WTC11 (cell line): Measurements from ENCODE around the gene APOE.

Experiments used
- ATF1 ChIP-seq: sonication (generic); formaldehyde crosslinking; IDR thresholded peaks from 2 replicates; pipeline ENCODE4 v1.8.1; 2023; ENCODE audit warnings: mild to moderate bottlenecking, moderate library complexity, missing genetic modification reagents
- ATF3 ChIP-seq: sonication (generic); formaldehyde crosslinking; conservative IDR thresholded peaks from 2 replicates; pipeline ENCODE4 v1.8.1; 2022; ENCODE audit warnings: mild to moderate bottlenecking, missing genetic modification reagents
- CBFB ChIP-seq: sonication (generic); formaldehyde crosslinking; IDR thresholded peaks from 2 replicates; pipeline ENCODE4 v1.8.1; 2022; ENCODE audit warnings: mild to moderate bottlenecking, low read depth, missing genetic modification reagents
- CREB1 ChIP-seq: sonication (generic); formaldehyde crosslinking; IDR thresholded peaks from 2 replicates; pipeline ENCODE4 v1.8.0; 2023; ENCODE audit warnings: mild to moderate bottlenecking, missing genetic modification reagents
- CREM ChIP-seq: sonication (generic); formaldehyde crosslinking; IDR thresholded peaks from 2 replicates; pipeline ENCODE4 v1.8.1; 2022; ENCODE audit warnings: mild to moderate bottlenecking, missing genetic modification reagents, moderate library complexity
- CTCF ChIP-seq: fragments of 200-600 bp; IDR thresholded peaks from 2 replicates; pipeline ENCODE4 v1.8.0; 2022; ENCODE audit warnings: antibody characterized with exemption
- EMX1 ChIP-seq: fragments of 250-450 bp; sonication (Bioruptor Pico); IDR thresholded peaks from 2 replicates; pipeline ENCODE4 v1.8.0; 2021; ENCODE audit warnings: mild to moderate bottlenecking
- FOXP1 ChIP-seq: sonication (generic); formaldehyde crosslinking; IDR thresholded peaks from 2 replicates; pipeline ENCODE4 v1.8.0; 2022; ENCODE audit warnings: missing genetic modification reagents, mild to moderate bottlenecking, moderate library complexity, borderline replicate concordance
- GRHL2 ChIP-seq: fragments of 250-450 bp; sonication (Bioruptor Pico); IDR thresholded peaks from 2 replicates; pipeline ENCODE4 v1.8.0; 2022; ENCODE audit warnings: mild to moderate bottlenecking, moderate library complexity; ENCODE audit not compliant: insufficient replicate concordance, severe bottlenecking
- JUN ChIP-seq: sonication (generic); formaldehyde crosslinking; IDR thresholded peaks from 2 replicates; pipeline ENCODE4 v1.8.0; 2023; ENCODE audit warnings: mild to moderate bottlenecking, missing genetic modification reagents
- NFATC4 ChIP-seq: fragments of 250-450 bp; sonication (Bioruptor Pico); IDR thresholded peaks from 2 replicates; pipeline ENCODE4 v1.9.0; 2021; ENCODE audit warnings: mild to moderate bottlenecking
- RELA ChIP-seq: sonication (generic); formaldehyde crosslinking; IDR thresholded peaks from 2 replicates; pipeline ENCODE4 v1.8.1; 2022; ENCODE audit warnings: missing genetic modification reagents, mild to moderate bottlenecking, borderline replicate concordance
- ZNF263 ChIP-seq: sonication (generic); formaldehyde crosslinking; IDR thresholded peaks from 2 replicates; pipeline ENCODE4 v1.8.1; 2022; ENCODE audit warnings: low read depth, mild to moderate bottlenecking, moderate library complexity, missing genetic modification reagents
- TF ChIP-seq, protein P1 (sequence below): sonication (generic); formaldehyde crosslinking; IDR thresholded peaks from 2 replicates; pipeline ENCODE4 v1.8.1; 2023; ENCODE audit warnings: mild to moderate bottlenecking, missing genetic modification reagents, moderate library complexity

DNA sequence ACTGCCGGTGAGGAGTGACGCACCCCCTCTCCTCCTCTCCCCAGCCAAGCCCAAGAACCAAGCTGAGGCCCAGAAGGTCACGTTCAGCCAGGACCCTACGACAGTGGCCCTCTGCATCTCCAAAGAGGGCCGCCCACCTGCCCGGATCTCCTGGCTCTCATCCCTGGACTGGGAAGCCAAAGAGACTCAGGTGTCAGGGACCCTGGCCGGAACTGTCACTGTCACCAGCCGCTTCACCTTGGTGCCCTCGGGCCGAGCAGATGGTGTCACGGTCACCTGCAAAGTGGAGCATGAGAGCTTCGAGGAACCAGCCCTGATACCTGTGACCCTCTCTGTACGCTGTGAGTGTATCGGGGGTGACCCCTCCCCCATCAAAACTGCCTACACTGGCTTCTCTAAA lies 33.8 kb upstream of the APOE start:
- TF ChIP-seq CTCF: no peak
- no peak for TF ChIP-seq EMX1 (CRISPR knock-in tag)
- TF ChIP-seq CBFB (CRISPR knock-in tag): no peak
- TF ChIP-seq JUN (CRISPR knock-in tag): no peak
- no peak for TF ChIP-seq CREM
- no peak for TF ChIP-seq GRHL2 (CRISPR knock-in tag)
- TF ChIP-seq NFATC4 (CRISPR knock-in tag): no peak
- TF ChIP-seq, protein P1, sequence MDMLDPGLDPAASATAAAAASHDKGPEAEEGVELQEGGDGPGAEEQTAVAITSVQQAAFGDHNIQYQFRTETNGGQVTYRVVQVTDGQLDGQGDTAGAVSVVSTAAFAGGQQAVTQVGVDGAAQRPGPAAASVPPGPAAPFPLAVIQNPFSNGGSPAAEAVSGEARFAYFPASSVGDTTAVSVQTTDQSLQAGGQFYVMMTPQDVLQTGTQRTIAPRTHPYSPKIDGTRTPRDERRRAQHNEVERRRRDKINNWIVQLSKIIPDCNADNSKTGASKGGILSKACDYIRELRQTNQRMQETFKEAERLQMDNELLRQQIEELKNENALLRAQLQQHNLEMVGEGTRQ (CRISPR knock-in tag): no peak
- TF ChIP-seq ZNF263 (CRISPR knock-in tag): no peak
- no peak for TF ChIP-seq ATF3 (CRISPR knock-in tag)
- no peak for TF ChIP-seq CREB1 (CRISPR knock-in tag)
- TF ChIP-seq RELA (CRISPR knock-in tag): no peak
- no peak for TF ChIP-seq ATF1 (CRISPR knock-in tag)
- TF ChIP-seq FOXP1 (CRISPR knock-in tag): no peak
